ENCODE results near the gene C8A. TPM values are rescaled to one million over a fixed set of nuclear protein-coding genes. Genes with fewer than 3 reads are reported as not detected.

The C8A gene
- total RNA-seq, 4 donors from 2014 or later, result not detected

DNA sequence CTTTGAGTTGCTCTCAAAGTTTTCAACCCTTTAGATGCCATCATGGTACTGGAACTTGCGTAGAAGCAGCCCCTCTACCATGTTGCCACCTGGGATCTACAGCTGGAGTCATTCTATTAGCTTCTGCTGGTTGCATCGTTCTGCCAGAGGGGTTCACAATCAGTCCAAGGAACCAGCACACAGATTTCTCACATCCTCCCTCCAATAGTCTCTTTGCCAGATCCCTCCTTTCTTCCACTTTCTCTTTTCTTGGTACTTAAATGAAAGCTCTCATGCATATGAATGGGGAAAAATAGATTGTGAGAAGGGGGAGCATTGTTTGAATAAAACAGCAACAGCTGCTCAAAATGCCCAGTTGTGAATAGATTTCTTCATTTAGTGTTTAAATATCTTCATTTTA lies 4.2 kb upstream of the C8A start:
- no peaks in the 10 kb centered on the region for H3K9me3 ChIP-seq
- WGBS, result 83% methylated on average over 2 of the region's 2 CpGs
- peaks cover 0 to 12% (median 0%) of the 10 kb centered on the region in 4 donors for H3K27me3 ChIP-seq
- H3K36me3 ChIP-seq, result no peaks in the 10 kb centered on the region
- intact Hi-C loops (cut with DNase I), result no loop called here
- no peaks in the 10 kb centered on the region for H3K4me1 ChIP-seq
- DNase-seq (ENCODE audit: extremely low spot score), result no peak
- no peak overlapping the region for H3K4me3 ChIP-seq
- TF ChIP-seq, protein P1, sequence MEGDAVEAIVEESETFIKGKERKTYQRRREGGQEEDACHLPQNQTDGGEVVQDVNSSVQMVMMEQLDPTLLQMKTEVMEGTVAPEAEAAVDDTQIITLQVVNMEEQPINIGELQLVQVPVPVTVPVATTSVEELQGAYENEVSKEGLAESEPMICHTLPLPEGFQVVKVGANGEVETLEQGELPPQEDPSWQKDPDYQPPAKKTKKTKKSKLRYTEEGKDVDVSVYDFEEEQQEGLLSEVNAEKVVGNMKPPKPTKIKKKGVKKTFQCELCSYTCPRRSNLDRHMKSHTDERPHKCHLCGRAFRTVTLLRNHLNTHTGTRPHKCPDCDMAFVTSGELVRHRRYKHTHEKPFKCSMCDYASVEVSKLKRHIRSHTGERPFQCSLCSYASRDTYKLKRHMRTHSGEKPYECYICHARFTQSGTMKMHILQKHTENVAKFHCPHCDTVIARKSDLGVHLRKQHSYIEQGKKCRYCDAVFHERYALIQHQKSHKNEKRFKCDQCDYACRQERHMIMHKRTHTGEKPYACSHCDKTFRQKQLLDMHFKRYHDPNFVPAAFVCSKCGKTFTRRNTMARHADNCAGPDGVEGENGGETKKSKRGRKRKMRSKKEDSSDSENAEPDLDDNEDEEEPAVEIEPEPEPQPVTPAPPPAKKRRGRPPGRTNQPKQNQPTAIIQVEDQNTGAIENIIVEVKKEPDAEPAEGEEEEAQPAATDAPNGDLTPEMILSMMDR (IDR thresholded peaks at IDR 0.05), result no peak
- no peak for TF ChIP-seq POLR2AphosphoS5 (IDR thresholded peaks at IDR 0.05)
- H3K27ac ChIP-seq (replicated peaks in 1 of 4), result no peak overlapping the region

DNA sequence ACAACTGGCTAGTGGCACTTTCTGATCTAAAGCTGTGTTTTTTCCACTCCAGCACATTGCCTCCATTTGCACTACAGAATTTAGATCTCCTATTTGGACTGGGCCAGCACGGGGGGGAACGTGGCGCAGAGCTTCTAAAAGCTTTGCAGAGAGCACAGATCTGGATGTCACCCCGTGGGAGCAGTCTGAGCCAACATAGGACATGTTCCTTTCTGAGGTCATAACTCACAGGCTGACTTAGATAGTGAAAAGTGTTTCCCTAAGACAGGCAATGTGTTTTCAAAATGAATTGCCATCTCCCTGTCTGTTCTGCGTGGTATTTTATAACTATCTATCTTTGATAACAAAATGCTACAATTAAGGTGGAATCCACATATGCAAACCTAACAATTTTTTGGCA lies 3.7 kb upstream of the C8A start:
- intact Hi-C loops (cut with DNase I), result no loop called here
- 92% methylated on average over 5 of the region's 5 CpGs for WGBS

DNA sequence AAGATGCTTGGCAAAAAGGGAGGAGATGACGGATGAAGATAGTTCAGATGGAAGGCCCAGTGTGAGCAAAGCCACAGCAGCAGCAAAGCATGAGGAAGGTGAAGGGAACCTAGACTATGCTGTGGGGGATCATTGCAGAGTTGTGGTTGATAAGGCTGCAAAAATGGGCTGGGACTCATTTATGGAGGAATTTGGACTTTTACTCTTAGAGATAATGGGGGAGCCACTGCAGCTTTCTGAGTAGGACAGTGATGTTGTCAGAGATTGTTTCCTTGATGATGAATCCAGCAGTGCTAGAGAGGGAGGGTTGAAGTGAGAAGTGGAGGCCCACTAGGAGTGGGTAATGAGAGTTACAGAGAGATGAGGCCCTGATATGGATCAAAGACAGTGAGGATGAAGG lies 2.1 kb upstream of the C8A start:
- Histone ChIP-seq H3K4me1 (no peaks in the 10 kb centered on the region), H3K4me3 (no peak overlapping the region), H3K9me3 (no peaks in the 10 kb centered on the region), H3K27me3 (peaks cover 0 to 3% (median 0%) of the 10 kb centered on the region in 4 donors), H3K27ac (replicated peaks in 1 of 4) (no peak overlapping the region), H3K36me3 (no peaks in the 10 kb centered on the region)
- intact Hi-C loops (cut with DNase I), result no loop called here
- no peak for DNase-seq (ENCODE audit: extremely low spot score)
- TF ChIP-seq, protein P1 (IDR thresholded peaks at IDR 0.05), result no peak
- TF ChIP-seq POLR2AphosphoS5 (IDR thresholded peaks at IDR 0.05) (no peak), EP300 (IDR thresholded peaks at IDR 0.05) (no peak), POLR2A (IDR thresholded peaks at IDR 0.05; ENCODE audit: low read depth) (no peak)
- 0% methylated on average over 1 of the region's 1 CpG for WGBS

More for the DNA sequence above, 3.7 kb upstream of the C8A start:
- Histone ChIP-seq H3K4me1 (no peaks in the 10 kb centered on the region), H3K9me3 (no peaks in the 10 kb centered on the region), H3K4me3 (no peak overlapping the region), H3K36me3 (no peaks in the 10 kb centered on the region), H3K27me3 (peaks cover 0 to 12% (median 0%) of the 10 kb centered on the region in 4 donors), H3K27ac (replicated peaks in 1 of 4) (no peak overlapping the region)
- TF ChIP-seq, protein P1 (IDR thresholded peaks at IDR 0.05), result no peak
- TF ChIP-seq POLR2AphosphoS5 (IDR thresholded peaks at IDR 0.05) (no peak), POLR2A (IDR thresholded peaks at IDR 0.05; ENCODE audit: low read depth) (no peak), EP300 (IDR thresholded peaks at IDR 0.05) (no peak)
- no peak for DNase-seq (ENCODE audit: extremely low spot score)

DNA sequence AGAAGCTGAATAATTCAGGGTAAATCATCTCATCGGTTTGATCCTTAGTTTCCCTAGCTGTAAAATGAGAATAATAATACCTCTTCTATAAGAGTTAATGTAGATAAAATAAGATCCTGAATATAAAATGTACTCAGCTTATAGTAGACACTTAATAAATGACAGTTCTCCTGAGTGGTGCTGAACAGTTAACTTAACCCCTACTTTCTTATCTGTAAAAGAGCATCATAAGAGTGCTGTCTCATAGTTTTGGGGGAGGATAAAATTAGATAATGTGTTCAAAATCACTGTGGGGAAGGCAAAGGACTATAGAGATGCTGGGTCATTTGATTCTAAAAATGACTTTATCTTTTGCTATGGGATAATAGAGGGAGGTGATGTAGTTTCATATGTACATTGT lies 593 bp downstream of the C8A start:
- TF ChIP-seq POLR2A (IDR thresholded peaks at IDR 0.05; ENCODE audit: low read depth), result no peak
- no peak for TF ChIP-seq EP300 (IDR thresholded peaks at IDR 0.05)
- no peak for TF ChIP-seq POLR2AphosphoS5 (IDR thresholded peaks at IDR 0.05)
- TF ChIP-seq, protein P1 (IDR thresholded peaks at IDR 0.05), result no peak
- no peak overlapping the region for H3K4me3 ChIP-seq
- no peak overlapping the region for H3K27ac ChIP-seq (replicated peaks in 1 of 4)
- H3K4me1 ChIP-seq, result no peaks in the 10 kb centered on the region
- no peaks in the 10 kb centered on the region for H3K36me3 ChIP-seq
- DNase-seq (ENCODE audit: extremely low spot score), result no peak
- 79% methylated on average over 1 of the region's 1 CpG for WGBS
- intact Hi-C loops (cut with DNase I), result no loop called here
- no peaks in the 10 kb centered on the region for H3K27me3 ChIP-seq
- H3K9me3 ChIP-seq, result no peaks in the 10 kb centered on the region

DNA sequence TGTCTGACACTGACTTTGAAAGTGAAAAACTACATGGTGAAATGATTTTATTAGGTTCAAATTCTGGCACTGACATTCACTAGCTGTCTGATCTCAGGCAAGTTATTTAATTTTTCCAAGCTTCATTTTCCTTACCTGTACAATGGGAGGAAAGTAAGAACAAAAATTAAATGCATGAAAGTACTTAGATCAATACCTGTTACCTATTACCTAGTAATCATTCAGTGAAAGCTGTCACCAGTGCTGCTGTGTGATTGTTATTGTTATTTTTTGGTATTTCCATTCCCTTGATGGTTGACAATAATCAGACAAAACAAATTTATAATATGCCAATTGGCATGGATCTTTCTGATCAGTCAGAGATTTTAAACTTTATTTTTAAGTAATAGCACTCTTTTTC lies 1.6 kb downstream of the C8A start:
- no peaks in the 10 kb centered on the region for H3K36me3 ChIP-seq
- H3K27ac ChIP-seq (replicated peaks in 1 of 4), result no peak overlapping the region
- no peaks in the 10 kb centered on the region for H3K9me3 ChIP-seq
- TF ChIP-seq, protein P1 (IDR thresholded peaks at IDR 0.05), result no peak
- TF ChIP-seq POLR2AphosphoS5 (IDR thresholded peaks at IDR 0.05) (no peak), EP300 (IDR thresholded peaks at IDR 0.05) (no peak), POLR2A (IDR thresholded peaks at IDR 0.05; ENCODE audit: low read depth) (no peak)
- intact Hi-C loops (cut with DNase I), result no loop called here
- no peak for DNase-seq (ENCODE audit: extremely low spot score)
- H3K4me1 ChIP-seq, result no peaks in the 10 kb centered on the region
- no peaks in the 10 kb centered on the region for H3K27me3 ChIP-seq
- H3K4me3 ChIP-seq, result no peak overlapping the region

Data from esophagus muscularis mucosa (tissue), 4 donors.